Lower leg skin (tissue), 3 donors: Measurements from ENCODE around the gene TRMT61B.

ENCODE experiments used
- POLR2A ChIP-seq, 2 donors: fragments of 450-650 bp; IDR thresholded peaks; one replicate each; pipeline ENCODE4 v1.6.1; 2016 to 2017; ENCODE audit warnings: antibody characterized with exemption in 2 of 2, mild to moderate bottlenecking in 1 of 2, moderate library complexity in 1 of 2
- TF ChIP-seq, protein P1 (sequence below), 3 donors: fragments of 450-650 bp; IDR thresholded peaks; one replicate each; pipeline ENCODE4 v1.5.1; 2016; ENCODE audit warnings: antibody characterized with exemption in 3 of 3, mild to moderate bottlenecking in 3 of 3, moderate library complexity in 2 of 3

DNA sequence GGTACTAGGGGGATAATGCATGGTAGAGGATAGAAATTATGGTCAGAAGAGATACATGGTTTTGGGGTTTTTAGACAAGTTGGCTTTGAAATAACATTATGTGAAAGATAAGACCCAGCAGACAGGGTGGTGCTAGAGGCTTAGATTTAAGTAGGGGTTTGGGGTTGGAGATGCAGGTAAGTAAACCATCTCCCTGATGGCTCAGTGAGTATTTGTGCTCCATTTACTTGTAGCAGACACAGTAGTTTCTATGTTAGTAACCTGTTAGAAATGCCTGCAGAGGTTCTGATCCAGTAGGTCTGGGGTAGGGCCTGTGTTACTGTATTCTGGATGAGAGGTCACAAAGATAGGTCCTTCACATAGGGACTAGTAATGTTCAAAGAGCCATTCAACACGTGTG is 38.1 kb upstream of the TRMT61B start:
- TF ChIP-seq, protein P1, sequence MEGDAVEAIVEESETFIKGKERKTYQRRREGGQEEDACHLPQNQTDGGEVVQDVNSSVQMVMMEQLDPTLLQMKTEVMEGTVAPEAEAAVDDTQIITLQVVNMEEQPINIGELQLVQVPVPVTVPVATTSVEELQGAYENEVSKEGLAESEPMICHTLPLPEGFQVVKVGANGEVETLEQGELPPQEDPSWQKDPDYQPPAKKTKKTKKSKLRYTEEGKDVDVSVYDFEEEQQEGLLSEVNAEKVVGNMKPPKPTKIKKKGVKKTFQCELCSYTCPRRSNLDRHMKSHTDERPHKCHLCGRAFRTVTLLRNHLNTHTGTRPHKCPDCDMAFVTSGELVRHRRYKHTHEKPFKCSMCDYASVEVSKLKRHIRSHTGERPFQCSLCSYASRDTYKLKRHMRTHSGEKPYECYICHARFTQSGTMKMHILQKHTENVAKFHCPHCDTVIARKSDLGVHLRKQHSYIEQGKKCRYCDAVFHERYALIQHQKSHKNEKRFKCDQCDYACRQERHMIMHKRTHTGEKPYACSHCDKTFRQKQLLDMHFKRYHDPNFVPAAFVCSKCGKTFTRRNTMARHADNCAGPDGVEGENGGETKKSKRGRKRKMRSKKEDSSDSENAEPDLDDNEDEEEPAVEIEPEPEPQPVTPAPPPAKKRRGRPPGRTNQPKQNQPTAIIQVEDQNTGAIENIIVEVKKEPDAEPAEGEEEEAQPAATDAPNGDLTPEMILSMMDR (IDR thresholded peaks at IDR 0.05) = no peak
- no peak for TF ChIP-seq POLR2A (IDR thresholded peaks at IDR 0.05)
